ENCODE results near the gene ATP5IF1. TPM values are rescaled to one million over a fixed set of nuclear protein-coding genes. Genes with fewer than 3 reads are reported as not detected.

The ATP5IF1 gene
- total RNA-seq, 2 donors from 2014 or later: 171 to 390 TPM

- no peak for DNase-seq (ENCODE audit: low spot score)
- H3K27me3 ChIP-seq (replicated peaks; ENCODE audit: insufficient read depth): no peaks in the 10 kb centered on the region
- no peaks in the 10 kb centered on the region for H3K9me3 ChIP-seq
- TF ChIP-seq CTCF (IDR thresholded peaks at IDR 0.05) (no peak), POLR2A (IDR thresholded peaks at IDR 0.05) (no peak), POLR2AphosphoS5 (IDR thresholded peaks at IDR 0.05) (no peak)
- no peaks in the 10 kb centered on the region for H3K36me3 ChIP-seq
- peaks cover 4% of the 10 kb centered on the region for H3K4me1 ChIP-seq (replicated peaks)
- H3K27ac ChIP-seq: no peak overlapping the region
- intact Hi-C loops (cut with DNase I): no loop called here
- H3K4me3 ChIP-seq: no peak overlapping the region
- WGBS: 90% methylated on average over 2 of the region's 2 CpGs
These were observed 7.9 kb downstream of the ATP5IF1 start for GRCh38 chr1:28243685-28244311.

- TF ChIP-seq CTCF (IDR thresholded peaks at IDR 0.05): no peak
- no peak for TF ChIP-seq POLR2A (IDR thresholded peaks at IDR 0.05)
- TF ChIP-seq POLR2AphosphoS5 (IDR thresholded peaks at IDR 0.05): no peak
- Histone ChIP-seq H3K4me1 (replicated peaks) (peaks cover 4% of the 10 kb centered on the region), H3K27me3 (replicated peaks; ENCODE audit: insufficient read depth) (no peaks in the 10 kb centered on the region), H3K9me3 (no peaks in the 10 kb centered on the region), H3K4me3 (no peak overlapping the region), H3K27ac (no peak overlapping the region), H3K36me3 (no peaks in the 10 kb centered on the region)
- no peak for DNase-seq (ENCODE audit: low spot score)
- intact Hi-C loops (cut with DNase I): no loop called here
- WGBS: 91% methylated on average over 13 of the region's 13 CpGs
These were observed 8.8 kb downstream of the ATP5IF1 start for GRCh38 chr1:28244549-28245251.

GRCh38 chr1:28246427-28246832 is 10.5 kb downstream of the ATP5IF1 start:
- 8% methylated on average over 11 of the region's 11 CpGs for WGBS
- H3K4me3 ChIP-seq: peak overlapping the region; percentile 47 to 61
- H3K9me3 ChIP-seq: no peaks in the 10 kb centered on the region
- TF ChIP-seq POLR2A (IDR thresholded peaks at IDR 0.05): no peak
- TF ChIP-seq POLR2AphosphoS5 (IDR thresholded peaks at IDR 0.05): peak; percentile 60
- H3K27ac ChIP-seq: peak overlapping the region; percentile 82 to 89
- intact Hi-C loops (cut with DNase I): no loop called here
- no peaks in the 10 kb centered on the region for H3K36me3 ChIP-seq
- peaks cover 4% of the 10 kb centered on the region for H3K4me1 ChIP-seq (replicated peaks)
- peak; percentile 44 for DNase-seq (ENCODE audit: low spot score)
- no peaks in the 10 kb centered on the region for H3K27me3 ChIP-seq (replicated peaks; ENCODE audit: insufficient read depth)

GRCh38 chr1:28247612-28248272 is 11.8 kb downstream of the ATP5IF1 start:
- Histone ChIP-seq H3K27me3 (replicated peaks; ENCODE audit: insufficient read depth) (no peaks in the 10 kb centered on the region), H3K4me1 (replicated peaks) (peaks cover 4% of the 10 kb centered on the region), H3K4me3 (peak overlapping the region; percentile 47 to 61), H3K9me3 (no peaks in the 10 kb centered on the region), H3K36me3 (no peaks in the 10 kb centered on the region), H3K27ac (peak overlapping the region; percentile 82 to 89)
- intact Hi-C loops (cut with DNase I): no loop called here
- 65% methylated on average over 11 of the region's 11 CpGs for WGBS
- no peak for DNase-seq (ENCODE audit: low spot score)
- no peak for TF ChIP-seq POLR2A (IDR thresholded peaks at IDR 0.05)

GRCh38 chr1:28248273-28249012 is 12.5 kb downstream of the ATP5IF1 start:
- no peaks in the 10 kb centered on the region for H3K36me3 ChIP-seq
- 8% methylated on average over 12 of the region's 12 CpGs for WGBS
- no peaks in the 10 kb centered on the region for H3K9me3 ChIP-seq
- intact Hi-C loops (cut with DNase I): no loop called here
- DNase-seq (ENCODE audit: low spot score): peak; percentile 68
- no peak for TF ChIP-seq POLR2A (IDR thresholded peaks at IDR 0.05)
- peak; percentile 56 for TF ChIP-seq POLR2AphosphoS5 (IDR thresholded peaks at IDR 0.05)
- peak; percentile 76 to 87 (median 82) for TF ChIP-seq CTCF (IDR thresholded peaks at IDR 0.05)
- peaks cover 4% of the 10 kb centered on the region for H3K4me1 ChIP-seq (replicated peaks)
- peak overlapping the region; percentile 82 to 89 for H3K27ac ChIP-seq
- no peaks in the 10 kb centered on the region for H3K27me3 ChIP-seq (replicated peaks; ENCODE audit: insufficient read depth)
- H3K4me3 ChIP-seq: no peak overlapping the region
